Cardiac fibroblast (primary cell): Measurements from ENCODE around the gene CCNJ.

Experiments
- DNase-seq, 2 donors: peaks; one replicate each; pipeline versions ENCODE4 v3.0.0 to v3.0.0-alpha.2; 2010; ENCODE audit warnings: low read depth in 2 of 2
- H3K4me3 ChIP-seq, 2 donors: replicated peaks in 1 of 2; 1 replicate in 1 of 2; 2 replicates in 1 of 2; pipeline ENCODE4 v1.5.1; 2011; ENCODE audit warnings: low read depth in 2 of 2, low read length in 2 of 2, mild to moderate bottlenecking in 2 of 2, moderate library complexity in 1 of 2
- TF ChIP-seq, protein P1 (sequence below): IDR thresholded peaks from one replicate; pipeline ENCODE4 v1.5.1; 2011; ENCODE audit warnings: low read depth, mild to moderate bottlenecking, low read length, inconsistent platforms

The CCNJ gene

DNA sequence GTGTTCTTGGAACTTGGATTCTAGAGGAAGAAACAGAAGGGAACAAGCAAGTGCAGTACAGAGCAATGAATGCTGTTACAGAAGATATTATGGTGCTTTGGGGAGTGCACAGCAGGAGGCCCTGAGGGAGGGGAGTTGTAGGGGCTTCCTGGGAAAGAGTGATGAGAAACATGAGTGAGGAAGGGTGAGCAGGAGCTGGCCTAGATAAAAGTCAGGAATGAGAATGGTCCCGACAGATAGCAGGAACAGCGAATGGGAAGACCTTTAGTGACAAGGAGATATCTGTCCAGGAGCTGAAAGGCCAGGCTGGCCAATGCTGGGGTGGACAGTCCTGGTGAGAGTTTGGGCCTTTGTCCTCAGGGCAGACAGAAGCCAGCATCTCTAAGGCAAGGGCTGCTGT is 20.6 kb upstream of the CCNJ start:
- DNase-seq = no peak
- TF ChIP-seq, protein P1, sequence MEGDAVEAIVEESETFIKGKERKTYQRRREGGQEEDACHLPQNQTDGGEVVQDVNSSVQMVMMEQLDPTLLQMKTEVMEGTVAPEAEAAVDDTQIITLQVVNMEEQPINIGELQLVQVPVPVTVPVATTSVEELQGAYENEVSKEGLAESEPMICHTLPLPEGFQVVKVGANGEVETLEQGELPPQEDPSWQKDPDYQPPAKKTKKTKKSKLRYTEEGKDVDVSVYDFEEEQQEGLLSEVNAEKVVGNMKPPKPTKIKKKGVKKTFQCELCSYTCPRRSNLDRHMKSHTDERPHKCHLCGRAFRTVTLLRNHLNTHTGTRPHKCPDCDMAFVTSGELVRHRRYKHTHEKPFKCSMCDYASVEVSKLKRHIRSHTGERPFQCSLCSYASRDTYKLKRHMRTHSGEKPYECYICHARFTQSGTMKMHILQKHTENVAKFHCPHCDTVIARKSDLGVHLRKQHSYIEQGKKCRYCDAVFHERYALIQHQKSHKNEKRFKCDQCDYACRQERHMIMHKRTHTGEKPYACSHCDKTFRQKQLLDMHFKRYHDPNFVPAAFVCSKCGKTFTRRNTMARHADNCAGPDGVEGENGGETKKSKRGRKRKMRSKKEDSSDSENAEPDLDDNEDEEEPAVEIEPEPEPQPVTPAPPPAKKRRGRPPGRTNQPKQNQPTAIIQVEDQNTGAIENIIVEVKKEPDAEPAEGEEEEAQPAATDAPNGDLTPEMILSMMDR = no peak
- H3K4me3 ChIP-seq = no peak overlapping the region

- H3K4me3 ChIP-seq = no peak overlapping the region
- no peak for DNase-seq
- TF ChIP-seq, protein P1 = no peak
Measured at GRCh38 chr10:96023168-96023567, 20.2 kb upstream of the CCNJ start.

GRCh38 chr10:96025566-96025965 is 17.8 kb upstream of the CCNJ start:
- TF ChIP-seq, protein P1 = peak; percentile 19
- DNase-seq = peak; percentile 3 to 16

GRCh38 chr10:96034625-96035024 is 8.8 kb upstream of the CCNJ start:
- H3K4me3 ChIP-seq = no peak overlapping the region
- TF ChIP-seq, protein P1 = no peak
- DNase-seq = no peak

More at GRCh38 chr10:96025566-96025965, 17.8 kb upstream of the CCNJ start:
- no peak overlapping the region for H3K4me3 ChIP-seq

DNA sequence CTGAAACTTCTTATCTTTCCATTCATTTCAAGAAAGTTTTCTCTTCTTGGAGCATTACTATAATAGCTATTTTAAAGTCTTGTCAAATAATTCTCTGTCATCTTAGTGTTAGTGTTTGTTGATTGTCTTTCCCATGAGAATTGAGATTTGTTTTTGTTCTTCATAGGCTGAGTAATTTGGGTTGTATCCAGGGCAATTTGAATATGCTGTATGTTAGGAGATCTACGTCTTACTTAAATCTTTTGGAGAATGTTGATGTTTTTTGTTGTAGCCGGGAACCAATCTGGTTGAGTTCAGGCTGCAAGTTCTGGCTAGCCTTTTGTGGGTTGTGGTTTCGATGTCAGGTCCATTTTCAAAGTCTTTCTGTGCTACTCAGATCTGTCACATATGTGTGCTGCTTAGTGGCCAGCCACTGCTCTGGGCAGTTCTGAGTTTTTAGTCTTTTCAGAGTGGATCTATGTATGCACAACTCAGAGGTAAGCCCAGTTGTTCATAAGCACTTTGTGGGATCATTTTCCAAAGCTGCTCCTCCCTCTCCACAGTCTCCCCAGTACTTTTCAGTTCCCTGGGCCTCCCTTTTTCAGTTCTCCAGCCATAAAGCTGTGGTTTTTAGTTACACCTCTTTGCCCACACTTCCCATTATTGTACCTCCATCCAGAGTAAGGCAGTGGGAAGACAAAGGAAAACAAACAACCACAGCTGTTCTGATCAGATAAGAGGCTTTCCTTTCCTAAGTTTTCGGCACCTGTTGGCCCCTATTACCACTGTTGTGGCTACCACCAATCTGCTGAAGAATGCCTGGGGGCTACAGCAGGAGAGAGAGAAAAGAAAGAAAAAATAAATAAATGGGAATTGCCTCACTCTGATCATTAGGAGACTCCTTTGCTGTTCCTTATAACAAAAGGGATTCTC is 4.7 kb upstream of the CCNJ start:
- no peak for DNase-seq
- TF ChIP-seq, protein P1 = no peak
- H3K4me3 ChIP-seq = no peak overlapping the region

- H3K4me3 ChIP-seq = no peak overlapping the region
- TF ChIP-seq, protein P1 = no peak
- DNase-seq = no peak
Measured at GRCh38 chr10:96041146-96041545, 2.2 kb upstream of the CCNJ start.
